NB4 (cell line): ENCODE results near the gene TCF12.

Source experiments
- DNase-seq: peaks from one replicate; pipeline ENCODE4 v3.0.0; 2010; ENCODE audit warnings: low read depth
- H3K4me3 ChIP-seq: one replicate; pipeline ENCODE4 v1.5.1; 2011; ENCODE audit warnings: mild to moderate bottlenecking, low read depth, low read length, moderate library complexity
- MYC ChIP-seq: IDR thresholded peaks from 2 replicates; pipeline ENCODE4 v1.6.1; 2011; ENCODE audit warnings: low read depth, low read length
- POLR2A ChIP-seq: IDR thresholded peaks from 2 replicates; pipeline ENCODE4 v1.6.1; 2011; ENCODE audit warnings: mild to moderate bottlenecking; ENCODE audit not compliant: insufficient read length; ENCODE audit errors: extremely low read depth
- TF ChIP-seq, protein P1 (sequence below): IDR thresholded peaks from 2 replicates; pipeline ENCODE4 v1.6.1; 2011; ENCODE audit warnings: low read depth, low read length
- TF ChIP-seq, protein P2 (sequence below): IDR thresholded peaks from one replicate; pipeline ENCODE4 v1.5.1; 2012; ENCODE audit warnings: low read depth, low read length

The TCF12 gene

DNA sequence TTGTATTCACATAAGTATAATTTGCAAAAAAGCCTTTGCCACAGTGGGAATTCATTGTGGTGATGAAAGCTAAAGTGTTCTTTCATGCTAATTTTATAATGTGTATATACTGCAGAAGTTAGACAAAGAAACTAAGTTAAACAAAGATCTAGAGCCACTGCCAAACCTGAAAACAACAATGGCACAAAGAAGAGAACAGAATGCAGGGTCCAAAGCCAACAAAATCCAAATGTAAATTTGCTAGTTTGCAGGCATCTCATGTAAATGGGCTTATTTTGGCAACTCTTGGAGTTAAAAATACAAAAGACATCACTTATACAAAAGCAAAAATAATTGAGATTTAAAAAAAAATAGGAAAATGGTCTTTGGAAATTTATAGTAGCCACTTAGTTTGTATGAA lies 123.0 kb downstream of the TCF12 start:
- TF ChIP-seq POLR2A (no peak), MYC (no peak)
- TF ChIP-seq, protein P1, sequence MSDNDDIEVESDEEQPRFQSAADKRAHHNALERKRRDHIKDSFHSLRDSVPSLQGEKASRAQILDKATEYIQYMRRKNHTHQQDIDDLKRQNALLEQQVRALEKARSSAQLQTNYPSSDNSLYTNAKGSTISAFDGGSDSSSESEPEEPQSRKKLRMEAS, result no peak
- TF ChIP-seq, protein P2, sequence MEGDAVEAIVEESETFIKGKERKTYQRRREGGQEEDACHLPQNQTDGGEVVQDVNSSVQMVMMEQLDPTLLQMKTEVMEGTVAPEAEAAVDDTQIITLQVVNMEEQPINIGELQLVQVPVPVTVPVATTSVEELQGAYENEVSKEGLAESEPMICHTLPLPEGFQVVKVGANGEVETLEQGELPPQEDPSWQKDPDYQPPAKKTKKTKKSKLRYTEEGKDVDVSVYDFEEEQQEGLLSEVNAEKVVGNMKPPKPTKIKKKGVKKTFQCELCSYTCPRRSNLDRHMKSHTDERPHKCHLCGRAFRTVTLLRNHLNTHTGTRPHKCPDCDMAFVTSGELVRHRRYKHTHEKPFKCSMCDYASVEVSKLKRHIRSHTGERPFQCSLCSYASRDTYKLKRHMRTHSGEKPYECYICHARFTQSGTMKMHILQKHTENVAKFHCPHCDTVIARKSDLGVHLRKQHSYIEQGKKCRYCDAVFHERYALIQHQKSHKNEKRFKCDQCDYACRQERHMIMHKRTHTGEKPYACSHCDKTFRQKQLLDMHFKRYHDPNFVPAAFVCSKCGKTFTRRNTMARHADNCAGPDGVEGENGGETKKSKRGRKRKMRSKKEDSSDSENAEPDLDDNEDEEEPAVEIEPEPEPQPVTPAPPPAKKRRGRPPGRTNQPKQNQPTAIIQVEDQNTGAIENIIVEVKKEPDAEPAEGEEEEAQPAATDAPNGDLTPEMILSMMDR, result no peak
- no peak for DNase-seq
- H3K4me3 ChIP-seq, result no peak overlapping the region

DNA sequence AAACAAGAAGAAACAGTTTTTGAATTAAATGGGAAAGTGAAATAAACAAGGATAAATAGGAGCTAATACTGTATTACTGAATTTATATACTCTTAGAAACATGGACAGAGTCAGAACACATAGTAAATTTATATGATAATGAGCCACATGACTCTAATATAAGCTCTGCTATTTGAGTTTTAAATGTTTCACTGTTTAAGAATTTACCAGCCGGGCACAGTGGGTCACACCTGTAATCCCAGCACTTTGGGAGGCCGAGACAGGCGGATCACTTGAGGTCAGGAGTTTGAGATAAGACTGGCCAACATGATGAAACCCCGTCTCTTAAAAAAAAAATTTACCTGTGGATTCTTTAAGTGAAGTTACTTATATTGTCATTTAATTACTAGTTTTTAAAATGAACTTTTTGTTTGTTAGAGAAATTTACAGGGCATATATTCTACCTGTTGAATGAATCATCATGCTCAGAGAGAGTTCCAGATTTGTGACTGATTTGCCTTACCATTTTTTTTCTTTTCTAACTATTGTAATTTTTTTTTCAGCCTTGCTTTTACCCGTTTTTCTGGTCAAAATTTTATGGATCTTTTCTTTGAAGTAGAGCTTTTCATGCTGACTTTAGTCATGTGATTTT lies 125.7 kb downstream of the TCF12 start:
- no peak overlapping the region for H3K4me3 ChIP-seq
- TF ChIP-seq, protein P1, result no peak
- TF ChIP-seq MYC (no peak), POLR2A (no peak)
- TF ChIP-seq, protein P2, result no peak
- no peak for DNase-seq

DNA sequence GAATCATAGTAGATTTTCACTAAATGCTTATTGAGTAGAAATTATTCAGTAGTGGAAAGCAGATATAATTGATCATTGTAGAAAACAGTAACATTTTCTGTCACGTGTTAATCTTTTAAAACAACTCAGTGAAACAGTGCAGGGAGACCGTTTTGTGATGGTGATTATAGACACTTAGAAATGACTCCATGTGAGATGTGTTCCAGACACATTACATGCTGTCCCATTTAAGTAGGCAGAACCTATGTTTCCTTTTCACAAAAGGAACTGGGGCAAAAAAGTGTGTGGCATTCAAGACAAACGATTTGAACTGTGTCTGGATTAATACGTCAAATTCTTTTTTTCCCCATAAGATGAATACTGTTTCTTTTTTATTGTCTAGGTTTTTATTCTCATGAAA lies 126.5 kb downstream of the TCF12 start:
- no peak for TF ChIP-seq MYC
- TF ChIP-seq, protein P1, result no peak
- no peak for TF ChIP-seq POLR2A
- TF ChIP-seq, protein P2, result no peak
- DNase-seq, result no peak
- H3K4me3 ChIP-seq, result no peak overlapping the region

DNA sequence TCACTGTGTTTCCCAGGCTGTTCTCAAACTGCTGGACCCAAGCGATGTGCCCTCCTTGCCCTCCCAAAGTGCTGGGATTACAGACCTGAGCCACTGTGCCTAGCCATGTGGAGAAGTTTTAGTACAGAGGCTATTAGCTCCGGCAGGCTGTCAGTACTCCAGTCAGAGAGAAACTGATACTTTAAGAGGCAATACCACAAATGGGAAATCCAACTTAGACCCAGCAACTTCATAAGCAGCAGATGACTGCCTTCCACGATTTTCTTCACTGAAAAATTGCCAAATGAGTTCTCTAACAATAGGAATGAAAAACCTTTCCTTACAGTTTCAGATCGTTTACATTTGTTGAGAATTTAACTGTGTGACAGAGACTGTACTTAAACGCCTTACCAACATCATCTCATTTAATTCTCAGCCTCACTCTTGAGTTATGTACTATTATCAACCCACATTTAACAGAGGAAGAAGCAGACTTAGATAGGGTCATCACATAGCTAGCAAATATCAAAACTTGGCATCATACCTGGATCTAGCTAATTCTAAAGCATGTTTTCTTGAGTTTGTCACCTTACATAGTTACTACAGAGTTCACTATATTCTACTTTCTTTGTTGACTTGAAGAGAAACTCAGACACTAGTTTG lies 127.4 kb downstream of the TCF12 start:
- TF ChIP-seq, protein P2, result no peak
- no peak for TF ChIP-seq POLR2A
- TF ChIP-seq, protein P1, result no peak
- TF ChIP-seq MYC, result no peak
- H3K4me3 ChIP-seq, result no peak overlapping the region
- no peak for DNase-seq

DNA sequence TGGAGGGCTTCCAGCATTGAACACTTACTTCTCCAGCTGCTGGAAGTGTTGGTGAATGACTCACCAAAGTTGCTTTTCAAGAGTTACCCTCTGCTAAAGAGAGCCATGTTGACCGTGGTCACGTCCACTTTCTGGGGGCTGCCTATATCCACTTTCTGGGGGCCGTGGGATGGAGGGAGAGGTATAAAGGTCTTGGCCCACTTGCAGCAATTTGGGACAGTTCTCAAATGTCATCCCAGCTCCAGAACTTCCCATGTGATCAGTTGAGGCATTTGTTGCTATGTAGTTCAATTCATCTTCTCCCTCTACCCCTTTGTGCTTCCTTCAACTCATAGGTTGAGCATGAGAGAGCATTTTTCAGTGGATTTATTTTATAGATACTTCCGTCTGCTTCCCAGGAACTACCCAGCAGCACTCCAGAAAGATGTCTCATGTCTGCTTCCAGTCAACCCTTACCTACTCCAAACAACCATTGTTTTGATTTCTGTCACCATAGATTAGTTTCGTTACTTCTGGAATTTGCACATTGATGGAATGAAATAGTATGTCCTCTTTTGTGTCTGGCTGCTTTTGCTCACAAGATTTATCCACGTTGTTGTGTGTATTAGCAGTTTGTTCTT lies 130.6 kb downstream of the TCF12 start:
- no peak for DNase-seq
- TF ChIP-seq, protein P1, result no peak
- no peak for TF ChIP-seq POLR2A
- TF ChIP-seq, protein P2, result no peak
- H3K4me3 ChIP-seq, result no peak overlapping the region
